ENCODE data around the gene HLX.

GRCh38 chr1:220905650-220906560 is 26.7 kb downstream of the HLX start:
- no peak for TF ChIP-seq POLR2AphosphoS5 (IDR thresholded peaks at IDR 0.05; ENCODE audit: low read depth, low read length)
- TF ChIP-seq SIN3A (IDR thresholded peaks at IDR 0.05; ENCODE audit: borderline replicate concordance, low read depth, low read length), result no peak
- TF ChIP-seq, protein P1, sequence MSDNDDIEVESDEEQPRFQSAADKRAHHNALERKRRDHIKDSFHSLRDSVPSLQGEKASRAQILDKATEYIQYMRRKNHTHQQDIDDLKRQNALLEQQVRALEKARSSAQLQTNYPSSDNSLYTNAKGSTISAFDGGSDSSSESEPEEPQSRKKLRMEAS (IDR thresholded peaks at IDR 0.05; ENCODE audit: low read depth), result no peak
- TF ChIP-seq CTCF (IDR thresholded peaks at IDR 0.05), result no peak
- no peak for TF ChIP-seq EZH2phosphoT487 (IDR thresholded peaks at IDR 0.05; ENCODE audit: borderline replicate concordance, low read depth)
- TF ChIP-seq RCOR1 (IDR thresholded peaks at IDR 0.05; ENCODE audit: low read length), result no peak
- no peak for TF ChIP-seq NFIC (IDR thresholded peaks at IDR 0.05; ENCODE audit: borderline replicate concordance)
- TF ChIP-seq, protein P2, sequence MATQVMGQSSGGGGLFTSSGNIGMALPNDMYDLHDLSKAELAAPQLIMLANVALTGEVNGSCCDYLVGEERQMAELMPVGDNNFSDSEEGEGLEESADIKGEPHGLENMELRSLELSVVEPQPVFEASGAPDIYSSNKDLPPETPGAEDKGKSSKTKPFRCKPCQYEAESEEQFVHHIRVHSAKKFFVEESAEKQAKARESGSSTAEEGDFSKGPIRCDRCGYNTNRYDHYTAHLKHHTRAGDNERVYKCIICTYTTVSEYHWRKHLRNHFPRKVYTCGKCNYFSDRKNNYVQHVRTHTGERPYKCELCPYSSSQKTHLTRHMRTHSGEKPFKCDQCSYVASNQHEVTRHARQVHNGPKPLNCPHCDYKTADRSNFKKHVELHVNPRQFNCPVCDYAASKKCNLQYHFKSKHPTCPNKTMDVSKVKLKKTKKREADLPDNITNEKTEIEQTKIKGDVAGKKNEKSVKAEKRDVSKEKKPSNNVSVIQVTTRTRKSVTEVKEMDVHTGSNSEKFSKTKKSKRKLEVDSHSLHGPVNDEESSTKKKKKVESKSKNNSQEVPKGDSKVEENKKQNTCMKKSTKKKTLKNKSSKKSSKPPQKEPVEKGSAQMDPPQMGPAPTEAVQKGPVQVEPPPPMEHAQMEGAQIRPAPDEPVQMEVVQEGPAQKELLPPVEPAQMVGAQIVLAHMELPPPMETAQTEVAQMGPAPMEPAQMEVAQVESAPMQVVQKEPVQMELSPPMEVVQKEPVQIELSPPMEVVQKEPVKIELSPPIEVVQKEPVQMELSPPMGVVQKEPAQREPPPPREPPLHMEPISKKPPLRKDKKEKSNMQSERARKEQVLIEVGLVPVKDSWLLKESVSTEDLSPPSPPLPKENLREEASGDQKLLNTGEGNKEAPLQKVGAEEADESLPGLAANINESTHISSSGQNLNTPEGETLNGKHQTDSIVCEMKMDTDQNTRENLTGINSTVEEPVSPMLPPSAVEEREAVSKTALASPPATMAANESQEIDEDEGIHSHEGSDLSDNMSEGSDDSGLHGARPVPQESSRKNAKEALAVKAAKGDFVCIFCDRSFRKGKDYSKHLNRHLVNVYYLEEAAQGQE (IDR thresholded peaks at IDR 0.05; ENCODE audit: low read depth, low read length), result no peak

Measured in SK-N-SH (cell line).